ENCODE data around the gene RHOC.

DNA sequence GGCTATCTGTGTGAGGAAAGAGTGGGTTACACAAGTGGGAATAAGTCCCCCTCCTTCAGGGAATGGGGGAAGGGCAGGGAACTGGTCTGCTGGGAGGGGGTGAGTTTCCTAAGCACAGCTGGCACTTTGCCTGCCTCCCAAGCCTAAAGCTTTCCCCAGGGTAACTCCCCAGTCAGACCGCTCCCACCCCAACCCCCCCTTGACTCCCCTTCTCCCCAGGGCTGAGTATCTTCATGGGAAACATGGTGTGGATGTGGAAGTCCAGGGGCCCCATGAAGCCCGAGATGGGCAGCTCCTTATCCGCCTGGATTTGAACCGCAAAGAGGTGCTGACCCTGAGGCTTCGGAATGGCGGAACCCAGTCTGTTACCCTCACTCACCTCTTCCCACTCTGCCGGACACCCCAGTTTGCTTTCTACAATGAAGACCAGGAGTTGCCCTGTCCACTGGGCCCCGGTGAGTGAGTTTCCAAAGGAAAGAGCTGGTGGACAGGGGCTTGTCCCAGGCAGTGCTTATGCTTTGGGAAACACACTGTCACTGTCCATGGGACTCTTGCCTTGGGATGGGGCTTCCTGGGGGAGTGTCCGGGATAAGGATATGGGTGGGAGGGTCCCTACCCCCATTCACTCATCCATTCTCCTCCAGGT lies 17.6 kb downstream of the RHOC start:
- TF ChIP-seq CTCF (IDR thresholded peaks at IDR 0.05): no peak
- no peak for TF ChIP-seq POLR2A (IDR thresholded peaks at IDR 0.05)
- no peak for TF ChIP-seq POLR2AphosphoS5 (IDR thresholded peaks at IDR 0.05)
